GM18909 (cell line): ENCODE data around the gene DGCR2.
"Not testable (repeated sequence)": the region's sequence is repeated elsewhere in the genome, so short reads cannot be mapped to it uniquely, and the experiment has no call there.

ENCODE experiments used
- ATAC-seq: cut with Tn5 transposase; IDR thresholded peaks from one replicate; pipeline ENCODE4 v1.9.1; 2021; ENCODE audit warnings: mild to moderate bottlenecking; ENCODE audit not compliant: unreplicated experiment, poor library complexity

The DGCR2 gene

DNA sequence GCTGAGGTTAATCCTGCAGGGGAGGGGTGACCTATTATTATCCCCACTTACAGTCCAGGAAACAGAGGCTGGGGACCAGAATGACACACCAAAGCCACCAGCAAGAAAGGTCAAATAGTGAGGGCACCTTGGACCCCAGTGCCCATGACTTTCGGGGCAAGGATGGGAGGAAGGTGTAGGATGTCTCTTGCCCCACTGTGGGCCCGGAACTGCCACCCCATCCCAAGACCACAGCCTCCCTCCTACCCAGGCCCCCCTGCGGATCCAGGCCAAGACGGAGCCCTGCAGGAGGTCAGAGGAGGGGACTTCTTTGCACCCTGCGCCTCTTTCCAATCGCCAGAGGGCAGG lies 87.1 kb downstream of the DGCR2 start:
- not testable (repeated sequence) for ATAC-seq

GRCh38 chr22:19034724-19035120 lies 87.5 kb downstream of the DGCR2 start:
- not testable (repeated sequence) for ATAC-seq

DNA sequence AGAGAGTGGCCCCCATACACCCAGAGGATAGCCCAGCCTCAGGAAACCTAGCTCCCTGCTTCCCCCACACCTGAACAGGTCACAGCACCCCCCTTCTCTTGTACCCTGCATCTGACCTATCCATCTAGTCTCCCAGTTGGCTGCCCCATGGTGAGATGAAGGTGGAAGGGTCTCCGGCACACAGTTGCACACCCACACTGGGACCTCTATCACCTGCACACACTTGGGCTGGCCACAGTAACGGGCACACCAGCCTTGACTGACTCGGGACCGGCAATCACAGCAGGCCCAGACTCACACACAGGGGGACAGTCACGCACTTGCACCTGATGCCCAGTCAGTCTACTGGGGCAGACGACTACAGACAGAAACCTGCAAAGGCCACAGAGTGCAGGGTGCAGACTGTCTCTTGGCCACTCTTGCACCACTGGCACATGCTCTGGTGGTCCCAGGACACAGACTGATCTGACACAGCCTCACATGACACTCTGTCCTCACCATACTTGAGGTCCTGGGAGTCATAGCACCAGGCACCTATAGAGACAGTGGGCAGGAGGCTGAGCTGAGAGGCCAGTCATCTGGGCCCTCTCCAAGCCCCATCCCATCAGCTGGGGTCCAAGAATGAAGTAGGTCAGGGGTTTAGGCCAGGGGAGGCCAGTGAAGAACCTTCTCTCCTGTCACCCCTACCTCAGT lies 88.0 kb downstream of the DGCR2 start:
- not testable (repeated sequence) for ATAC-seq

GRCh38 chr22:19033568-19033905 lies 88.7 kb downstream of the DGCR2 start:
- ATAC-seq: not testable (repeated sequence)

- ATAC-seq: not testable (repeated sequence)
Observed at GRCh38 chr22:19032898-19033567, 89.2 kb downstream of the DGCR2 start.

DNA sequence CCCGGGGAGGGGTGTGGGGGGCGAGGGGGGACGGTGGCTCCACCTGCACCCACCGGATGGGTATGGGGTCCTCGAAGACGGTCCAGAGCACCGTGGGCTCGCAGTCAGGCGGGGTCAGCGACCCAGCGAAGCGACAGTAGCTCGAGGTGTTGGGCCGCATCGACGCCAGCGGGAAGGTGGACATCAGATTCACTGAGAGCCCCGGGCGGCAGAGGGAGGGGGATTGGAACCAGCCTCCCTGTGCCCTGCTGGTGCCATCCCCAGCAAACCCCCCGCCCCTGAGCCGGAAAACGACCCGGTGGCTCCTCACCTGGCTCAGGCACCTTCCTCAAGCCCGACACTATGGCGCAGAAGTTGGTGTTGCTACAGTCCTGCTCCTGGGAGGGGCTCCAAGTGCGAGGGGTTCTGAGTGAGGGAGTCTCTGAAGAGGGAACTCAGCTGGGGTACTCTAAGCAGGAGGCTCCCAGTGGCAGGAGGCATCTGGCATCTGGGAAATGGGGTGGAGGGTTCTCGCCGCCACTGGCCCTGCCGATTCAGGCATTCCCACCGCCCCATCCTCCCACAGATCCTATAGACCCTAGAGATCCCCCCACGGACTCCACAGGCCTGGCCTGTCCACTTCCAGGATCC lies 89.9 kb downstream of the DGCR2 start:
- not testable (repeated sequence) for ATAC-seq

GRCh38 chr22:19030889-19031252 lies 91.3 kb downstream of the DGCR2 start:
- not testable (repeated sequence) for ATAC-seq

GRCh38 chr22:19030226-19030888 lies 91.9 kb downstream of the DGCR2 start:
- not testable (repeated sequence) for ATAC-seq

DNA sequence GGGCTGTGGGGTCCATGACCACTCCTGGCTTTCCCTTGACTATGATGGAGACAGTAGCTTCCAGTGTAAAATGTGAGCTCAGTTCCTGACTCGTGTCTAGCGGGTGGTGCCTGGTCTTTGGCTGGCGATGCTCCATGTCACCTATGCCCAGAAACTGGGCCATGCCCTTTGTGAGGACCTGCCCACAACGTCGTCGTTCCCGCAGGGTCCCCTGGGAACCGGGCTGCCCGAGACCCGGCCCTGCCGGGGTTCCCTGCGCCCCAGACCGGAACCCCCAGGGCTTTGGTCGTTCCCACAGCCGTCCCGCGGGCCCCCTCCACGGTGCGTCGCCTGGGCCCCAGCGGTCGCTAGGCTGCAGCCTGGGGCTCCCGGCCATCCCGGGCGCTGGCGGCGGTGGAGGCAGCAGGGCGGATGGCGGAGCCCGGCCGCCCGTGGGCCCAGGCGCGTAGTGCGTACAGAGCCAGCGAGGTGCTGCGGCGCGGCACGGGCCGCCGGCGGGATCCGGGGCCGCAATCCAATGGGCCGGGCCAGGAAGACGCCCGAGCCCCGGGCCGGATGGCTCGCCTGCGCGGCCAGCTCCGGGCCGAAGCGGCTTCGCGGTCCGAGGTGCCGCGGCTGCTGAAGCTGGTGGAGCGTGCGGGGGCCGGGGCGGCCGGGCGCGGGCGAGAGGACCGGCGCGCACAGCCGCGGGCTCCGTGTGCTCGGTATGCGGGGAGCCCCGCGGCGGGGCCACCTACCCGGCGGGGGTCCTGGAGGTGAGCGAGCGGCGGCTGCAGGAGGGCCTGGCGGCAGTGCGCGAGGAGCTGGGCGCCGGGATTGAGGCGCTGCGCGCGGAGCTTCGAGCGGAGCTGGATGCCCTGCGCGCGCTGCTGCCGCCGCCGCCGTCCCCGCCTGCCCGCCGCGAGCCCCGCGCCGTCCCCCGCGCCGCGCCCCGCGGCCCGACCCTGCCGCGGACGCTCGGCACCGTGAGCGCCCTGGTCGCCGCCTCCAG lies 92.8 kb downstream of the DGCR2 start:
- not testable (repeated sequence) for ATAC-seq

- not testable (repeated sequence) for ATAC-seq
Observed at GRCh38 chr22:19028060-19028455, 94.2 kb downstream of the DGCR2 start.

- ATAC-seq: not testable (repeated sequence)
Observed at GRCh38 chr22:19027371-19028059, 94.7 kb downstream of the DGCR2 start.

DNA sequence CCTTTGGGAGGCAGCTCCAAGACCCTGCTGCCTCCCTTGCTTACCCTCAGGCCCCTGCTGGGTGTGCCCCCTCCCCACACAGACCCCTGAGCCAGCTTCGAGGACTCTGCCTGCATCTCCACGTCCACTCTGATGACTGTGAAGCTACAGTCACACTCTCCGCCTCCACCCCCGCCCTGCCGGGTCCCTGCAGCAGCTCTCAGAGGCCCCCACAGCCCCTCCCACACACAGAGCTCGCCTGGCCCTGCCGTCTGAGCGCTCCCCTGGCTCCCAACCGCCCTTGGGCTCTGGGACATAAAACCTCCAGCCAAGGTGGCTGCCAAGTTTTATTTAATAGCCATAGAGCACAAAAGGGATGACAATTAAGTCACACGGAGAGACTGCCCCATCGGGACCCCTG lies 96.1 kb downstream of the DGCR2 start:
- not testable (repeated sequence) for ATAC-seq

DNA sequence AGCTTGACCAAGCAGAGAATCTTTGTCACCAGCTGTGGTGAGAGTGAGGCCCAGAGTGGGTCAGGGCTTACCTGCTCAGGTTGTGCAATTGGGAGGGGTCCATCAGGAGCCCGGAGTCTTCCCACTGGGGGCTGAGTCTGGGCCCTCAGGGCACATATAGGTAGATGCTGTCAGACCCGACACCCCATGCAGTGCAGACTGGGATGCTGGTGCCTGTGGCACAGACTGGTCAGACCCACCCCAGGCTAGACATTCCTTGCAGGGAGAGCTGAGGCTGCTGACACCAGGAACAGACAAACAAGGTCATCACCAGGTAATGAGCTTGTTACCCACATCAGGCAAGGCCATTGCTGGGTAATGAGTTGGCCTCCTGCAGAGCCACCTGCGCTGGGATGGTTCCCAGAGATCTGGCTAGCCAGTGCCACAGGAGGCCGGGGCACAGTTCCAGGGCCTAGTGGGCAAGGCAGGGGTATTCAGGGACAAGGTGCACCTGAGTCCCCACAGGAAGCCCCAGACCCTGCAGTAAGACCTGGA lies 97.2 kb downstream of the DGCR2 start:
- ATAC-seq: not testable (repeated sequence)

DNA sequence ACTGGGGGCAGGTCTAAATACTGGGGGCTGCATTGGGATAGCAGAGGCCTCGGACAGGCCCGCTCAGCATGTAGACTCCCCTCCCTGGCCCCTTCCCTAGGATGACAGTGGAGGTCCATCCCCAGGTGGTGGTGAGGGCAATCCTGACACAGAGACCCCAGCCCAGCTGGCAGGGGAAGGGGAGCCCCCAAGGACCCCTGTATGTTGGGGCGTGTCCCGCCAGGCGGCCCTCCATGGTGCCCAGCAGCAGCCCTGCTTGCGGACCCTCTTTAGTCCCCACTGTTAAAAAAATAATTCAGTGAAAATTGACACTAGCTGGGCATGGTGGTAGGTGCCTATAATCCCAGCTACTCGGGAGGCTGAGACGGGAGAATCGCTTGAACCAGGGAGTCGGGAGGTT lies 98.3 kb downstream of the DGCR2 start:
- not testable (repeated sequence) for ATAC-seq

- no peak for ATAC-seq
Observed at GRCh38 chr22:19022755-19023154, 99.5 kb downstream of the DGCR2 start.

DNA sequence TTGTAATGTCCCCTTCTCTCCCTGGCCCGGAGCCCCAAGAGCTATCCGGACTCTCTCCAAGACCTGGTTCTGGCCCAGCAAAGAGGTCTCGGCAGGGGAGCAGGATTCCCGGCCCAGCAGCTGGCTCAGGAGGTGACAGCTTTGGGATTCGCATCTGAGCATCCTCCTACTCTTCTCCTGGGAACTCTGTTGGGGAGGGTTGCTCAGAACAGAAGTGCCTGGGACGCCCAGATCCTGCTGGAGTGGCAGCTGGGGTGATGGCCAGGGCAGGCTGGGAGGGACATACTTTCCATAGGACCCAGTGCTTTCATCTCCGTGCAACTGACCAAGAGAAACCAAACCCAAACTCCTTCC lies 102.6 kb downstream of the DGCR2 start:
- no peak for ATAC-seq

GRCh38 chr22:19019029-19019678 lies 103.1 kb downstream of the DGCR2 start:
- no peak for ATAC-seq

GRCh38 chr22:19018256-19018655 lies 104.0 kb downstream of the DGCR2 start:
- no peak for ATAC-seq
